Liver (tissue), 9 donors: Measurements from ENCODE around the gene PPP1R26. TPM values are rescaled to one million over a fixed set of nuclear protein-coding genes. Genes with fewer than 3 reads are reported as not detected.

ENCODE experiments used
- DNase-seq: peaks from one replicate; pipeline ENCODE4 v3.0.0-alpha.2; 2017; ENCODE audit warnings: low spot score
- H3K27ac ChIP-seq, 2 donors: one replicate each; pipeline ENCODE4 v1.7.0; 2013; ENCODE audit warnings: inconsistent platforms in 2 of 2, low read length in 2 of 2, control low read depth in 1 of 2, low read depth in 1 of 2, mild to moderate bottlenecking in 1 of 2
- H3K27me3 ChIP-seq, 4 donors: one replicate each; pipeline versions ENCODE4 v1.6.1 to v1.7.0; 2013; ENCODE audit warnings: low read length in 3 of 4, inconsistent platforms in 1 of 4, mild to moderate bottlenecking in 1 of 4, moderate library complexity in 1 of 4; ENCODE audit not compliant: control insufficient read depth in 4 of 4, insufficient read depth in 4 of 4
- H3K36me3 ChIP-seq, 4 donors: one replicate each; pipeline versions ENCODE4 v1.6.1 to v1.7.0; 2013; ENCODE audit warnings: low read length in 3 of 4, mild to moderate bottlenecking in 3 of 4, low read depth in 1 of 4, moderate library complexity in 1 of 4; ENCODE audit not compliant: control insufficient read depth in 4 of 4, insufficient read depth in 3 of 4
- H3K4me1 ChIP-seq, 4 donors: one replicate each; pipeline versions ENCODE4 v1.6.1 to v1.7.0; 2013; ENCODE audit warnings: low read length in 3 of 4, mild to moderate bottlenecking in 3 of 4, moderate library complexity in 1 of 4; ENCODE audit not compliant: control insufficient read depth in 4 of 4, insufficient read depth in 4 of 4
- H3K4me3 ChIP-seq, 3 donors: one replicate each; pipeline versions ENCODE4 v1.6.1 to v1.7.0; 2013; ENCODE audit warnings: low read length in 3 of 3, control low read depth in 1 of 3, low read depth in 1 of 3, mild to moderate bottlenecking in 1 of 3
- H3K9ac ChIP-seq, 2 donors: one replicate each; pipeline ENCODE4 v1.7.0; 2013; ENCODE audit warnings: low read length in 2 of 2, mild to moderate bottlenecking in 2 of 2, moderate library complexity in 2 of 2, control low read depth in 1 of 2, low read depth in 1 of 2
- H3K9me3 ChIP-seq, 4 donors: one replicate each; pipeline versions ENCODE4 v1.6.1 to v1.7.0; 2013; ENCODE audit warnings: low read length in 3 of 4; ENCODE audit not compliant: control insufficient read depth in 4 of 4
- ATF3 ChIP-seq: IDR thresholded peaks from 2 replicates; pipeline ENCODE4 v1.6.1; 2016; ENCODE audit warnings: antibody characterized with exemption
- CTCF ChIP-seq: fragments of 150-350 bp; IDR thresholded peaks from 2 replicates; pipeline ENCODE4 v1.5.1; 2017; ENCODE audit warnings: improper control_type of control experiment, low read depth, low read length; ENCODE audit not compliant: missing input control
- EGR1 ChIP-seq, 2 donors: IDR thresholded peaks; 2 replicates each; pipeline ENCODE4 v1.6.1; 2016 to 2018; ENCODE audit warnings: antibody characterized with exemption in 2 of 2, low read depth in 2 of 2
- FOXA1 ChIP-seq: IDR thresholded peaks from 2 replicates; pipeline ENCODE4 v1.6.1; 2016; ENCODE audit warnings: antibody characterized with exemption
- FOXA2 ChIP-seq: IDR thresholded peaks from 2 replicates; pipeline ENCODE4 v1.6.1; 2016; ENCODE audit warnings: antibody characterized with exemption
- HNF4A ChIP-seq, 2 donors: conservative IDR thresholded peaks; 2 replicates each; pipeline ENCODE4 v1.6.1; 2016; ENCODE audit warnings: antibody characterized with exemption in 2 of 2, mild to moderate bottlenecking in 2 of 2
- HNF4G ChIP-seq: IDR thresholded peaks from 2 replicates; pipeline ENCODE4 v1.6.1; 2016; ENCODE audit warnings: antibody characterized with exemption
- NR2F2 ChIP-seq: IDR thresholded peaks from 2 replicates; pipeline ENCODE4 v1.6.1; 2016; ENCODE audit warnings: antibody characterized with exemption
- RAD21 ChIP-seq, 2 donors: IDR thresholded peaks; 2 replicates each; pipeline ENCODE4 v1.6.1; 2016; ENCODE audit warnings: antibody characterized with exemption in 2 of 2, mild to moderate bottlenecking in 2 of 2
- RXRA ChIP-seq, 2 donors: IDR thresholded peaks; 2 replicates each; pipeline ENCODE4 v1.6.1; 2017 to 2018; ENCODE audit warnings: antibody characterized with exemption in 2 of 2, mild to moderate bottlenecking in 1 of 2
- SP1 ChIP-seq: IDR thresholded peaks from 2 replicates; pipeline ENCODE4 v1.6.1; 2018; ENCODE audit warnings: antibody characterized with exemption, mild to moderate bottlenecking
- YY1 ChIP-seq: IDR thresholded peaks from 2 replicates; pipeline ENCODE4 v1.6.1; 2016; ENCODE audit warnings: antibody characterized with exemption, mild to moderate bottlenecking
- WGBS: extraction: QIAGEN DNeasy Blood & Tissue Kit; methylation state at CpG from one replicate; pipeline ENCODE4 v1.1.7; 2013; 5-methylcytosine and 5-hydroxymethylcytosine counted together
- polyA plus RNA-seq, 2 donors: library from polyadenylated mRNA; stranded (reverse) in 1 of 2; unstranded in 1 of 2; fragments of 200-250 nt in 1 of 2; fragments of >200 nt in 1 of 2; fragmentation: Nextera tagmentation in 1 of 2; extraction: Ambion mirVana in 1 of 2; gene quantifications; one replicate each; pipeline versions ENCODE4 v1.2.1 to v1.2.3, GENCODE V29; 2013 to 2015
- total RNA-seq, 2 donors: library from RNA; depleted of rRNA; stranded (reverse); fragments of >200 nt; gene quantifications; one replicate each; pipeline ENCODE4 v1.2.3, GENCODE V29; 2014
- TF ChIP-seq, protein P1 (sequence below): IDR thresholded peaks from 2 replicates; pipeline ENCODE4 v1.6.1; 2016; ENCODE audit warnings: antibody characterized with exemption, mild to moderate bottlenecking
- TF ChIP-seq, protein P2 (sequence below): IDR thresholded peaks from 2 replicates; pipeline ENCODE4 v1.6.1; 2016; ENCODE audit warnings: antibody characterized with exemption
- donor health status: healthy.
- donor health status: healthy.
- donor health status: healthy.
- donor health status: healthy.
- donor health status: healthy.

PPP1R26 gene
- total and polyA plus RNA-seq, 4 donors = 1.5 to 9.5 (median 4.2) TPM

DNA sequence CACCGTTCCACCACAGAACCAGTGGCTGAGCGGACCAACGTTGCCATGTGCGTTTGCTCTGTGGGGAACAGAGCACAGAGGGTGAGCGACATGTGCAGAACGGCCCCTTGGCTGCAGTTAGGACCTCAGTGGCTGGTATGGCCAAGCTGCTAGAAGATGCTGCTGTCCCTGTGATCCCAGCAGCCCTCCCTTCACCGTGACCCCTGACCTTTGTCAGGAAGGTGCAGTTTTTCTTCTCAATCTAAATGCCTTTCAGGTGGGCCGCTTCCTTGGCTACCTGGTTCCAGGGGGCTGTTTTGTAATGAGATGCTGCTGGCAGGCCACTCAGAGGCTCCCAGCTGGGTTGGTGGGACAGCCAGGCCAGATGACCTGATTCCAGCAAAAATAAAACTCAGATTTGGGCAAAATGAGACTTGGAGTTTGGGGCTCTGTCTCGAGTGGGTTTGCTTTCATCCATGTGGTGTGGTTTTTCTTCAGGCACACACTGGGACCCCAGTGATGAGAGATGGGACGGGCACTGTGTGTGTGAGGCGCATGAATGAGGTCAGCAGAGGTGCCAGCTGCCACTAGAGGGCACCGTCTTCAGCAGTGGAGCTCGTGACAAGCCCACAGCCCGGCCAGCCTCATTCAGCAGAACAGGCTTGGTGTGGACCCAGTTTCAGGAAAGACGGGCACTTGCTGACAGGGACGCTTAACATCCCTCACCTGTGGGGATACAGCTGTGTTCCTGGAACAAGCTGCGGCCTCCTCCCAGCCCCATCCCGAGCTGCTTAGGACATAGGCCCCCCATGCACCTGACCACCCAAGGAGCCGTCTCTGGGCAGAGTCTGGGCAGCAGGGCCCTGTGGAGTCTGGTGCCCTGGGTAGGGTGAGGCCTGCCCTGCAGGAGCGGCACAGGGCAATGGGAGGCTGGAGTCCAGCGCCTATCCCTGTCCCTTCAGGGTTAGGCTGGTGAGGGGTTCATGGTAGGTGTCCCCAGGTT is 25.0 kb downstream of the PPP1R26 start:
- peak; percentile 62 for TF ChIP-seq CTCF
- TF ChIP-seq, protein P1, sequence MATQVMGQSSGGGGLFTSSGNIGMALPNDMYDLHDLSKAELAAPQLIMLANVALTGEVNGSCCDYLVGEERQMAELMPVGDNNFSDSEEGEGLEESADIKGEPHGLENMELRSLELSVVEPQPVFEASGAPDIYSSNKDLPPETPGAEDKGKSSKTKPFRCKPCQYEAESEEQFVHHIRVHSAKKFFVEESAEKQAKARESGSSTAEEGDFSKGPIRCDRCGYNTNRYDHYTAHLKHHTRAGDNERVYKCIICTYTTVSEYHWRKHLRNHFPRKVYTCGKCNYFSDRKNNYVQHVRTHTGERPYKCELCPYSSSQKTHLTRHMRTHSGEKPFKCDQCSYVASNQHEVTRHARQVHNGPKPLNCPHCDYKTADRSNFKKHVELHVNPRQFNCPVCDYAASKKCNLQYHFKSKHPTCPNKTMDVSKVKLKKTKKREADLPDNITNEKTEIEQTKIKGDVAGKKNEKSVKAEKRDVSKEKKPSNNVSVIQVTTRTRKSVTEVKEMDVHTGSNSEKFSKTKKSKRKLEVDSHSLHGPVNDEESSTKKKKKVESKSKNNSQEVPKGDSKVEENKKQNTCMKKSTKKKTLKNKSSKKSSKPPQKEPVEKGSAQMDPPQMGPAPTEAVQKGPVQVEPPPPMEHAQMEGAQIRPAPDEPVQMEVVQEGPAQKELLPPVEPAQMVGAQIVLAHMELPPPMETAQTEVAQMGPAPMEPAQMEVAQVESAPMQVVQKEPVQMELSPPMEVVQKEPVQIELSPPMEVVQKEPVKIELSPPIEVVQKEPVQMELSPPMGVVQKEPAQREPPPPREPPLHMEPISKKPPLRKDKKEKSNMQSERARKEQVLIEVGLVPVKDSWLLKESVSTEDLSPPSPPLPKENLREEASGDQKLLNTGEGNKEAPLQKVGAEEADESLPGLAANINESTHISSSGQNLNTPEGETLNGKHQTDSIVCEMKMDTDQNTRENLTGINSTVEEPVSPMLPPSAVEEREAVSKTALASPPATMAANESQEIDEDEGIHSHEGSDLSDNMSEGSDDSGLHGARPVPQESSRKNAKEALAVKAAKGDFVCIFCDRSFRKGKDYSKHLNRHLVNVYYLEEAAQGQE = no peak
- TF ChIP-seq RAD21 (IDR thresholded peaks at IDR 0.05) = peak; percentile 21 to 58
- no peak for TF ChIP-seq SP1
- no peak for TF ChIP-seq FOXA1
- H3K4me3 ChIP-seq = no peak overlapping the region
- no peaks in the 10 kb centered on the region for H3K27me3 ChIP-seq
- H3K27ac ChIP-seq = no peak overlapping the region
- WGBS = 73% methylated on average over 21 of the region's 21 CpGs
- H3K9me3 ChIP-seq = no peaks in the 10 kb centered on the region
- H3K4me1 ChIP-seq = peaks cover 2 to 26% (median 17%) of the 10 kb centered on the region in 4 donors
- no peak overlapping the region for H3K9ac ChIP-seq
- no peak for DNase-seq
- H3K36me3 ChIP-seq = peaks cover 3 to 23% (median 9%) of the 10 kb centered on the region in 4 donors

DNA sequence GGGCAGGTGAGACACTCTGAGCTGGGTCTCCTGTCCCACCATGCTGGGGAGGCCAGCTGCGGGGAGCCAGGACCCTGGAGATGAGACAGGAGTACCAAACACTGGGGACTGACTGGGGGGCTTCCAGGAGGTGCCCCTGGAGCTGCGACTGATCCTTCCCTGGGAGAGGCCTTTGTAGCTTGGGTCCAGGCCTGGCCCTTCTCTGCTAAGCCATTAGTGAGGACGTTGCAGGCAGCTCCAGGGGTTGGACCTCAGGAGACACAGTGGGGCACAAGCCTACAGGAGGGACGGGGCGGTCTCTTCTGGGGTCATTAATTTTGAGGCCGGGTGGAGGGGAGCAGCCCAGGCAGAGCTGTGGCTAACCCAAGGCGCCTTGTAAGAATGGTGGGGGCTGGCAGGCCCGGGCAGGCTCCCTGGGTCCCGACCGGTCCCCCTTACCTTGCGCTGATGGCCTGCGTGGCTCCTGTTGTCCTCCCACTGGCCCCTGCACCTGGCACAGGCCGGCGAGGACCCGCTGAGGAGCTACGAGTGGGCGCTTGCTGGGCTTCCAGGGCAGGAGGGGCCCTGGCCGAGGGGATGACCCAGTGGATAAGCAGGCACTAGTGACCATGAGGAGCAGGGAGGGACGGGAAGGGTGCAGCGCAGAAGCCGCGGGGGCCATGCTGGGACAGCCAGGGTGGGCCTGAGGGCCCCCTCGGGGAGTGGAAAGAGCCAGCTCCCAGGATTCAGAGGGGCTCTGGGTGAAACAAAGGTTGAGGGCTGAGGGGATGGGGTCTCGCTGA is 26.0 kb downstream of the PPP1R26 start:
- Histone ChIP-seq H3K9ac (no peak overlapping the region), H3K4me3 (no peak overlapping the region), H3K36me3 (peaks cover 3 to 23% (median 9%) of the 10 kb centered on the region in 4 donors), H3K4me1 (peaks cover 2 to 17% (median 11%) of the 10 kb centered on the region in 4 donors), H3K27ac (no peak overlapping the region), H3K9me3 (no peaks in the 10 kb centered on the region), H3K27me3 (no peaks in the 10 kb centered on the region)
- no peak for DNase-seq
- 93% methylated on average over 24 of the region's 24 CpGs for WGBS
- TF ChIP-seq FOXA1 = no peak
- no peak for TF ChIP-seq FOXA2
- TF ChIP-seq RXRA (IDR thresholded peaks at IDR 0.05) = no peak
- TF ChIP-seq CTCF = no peak
- no peak for TF ChIP-seq SP1
- TF ChIP-seq, protein P2, sequence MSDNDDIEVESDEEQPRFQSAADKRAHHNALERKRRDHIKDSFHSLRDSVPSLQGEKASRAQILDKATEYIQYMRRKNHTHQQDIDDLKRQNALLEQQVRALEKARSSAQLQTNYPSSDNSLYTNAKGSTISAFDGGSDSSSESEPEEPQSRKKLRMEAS = no peak
- TF ChIP-seq ATF3 = no peak
- no peak for TF ChIP-seq RAD21 (IDR thresholded peaks at IDR 0.05)
- TF ChIP-seq HNF4A (conservative IDR thresholded peaks at IDR 0.05) = no peak
- TF ChIP-seq EGR1 (IDR thresholded peaks at IDR 0.05; ENCODE audit: low read depth in 2 of 2) = no peak
- TF ChIP-seq, protein P1 = no peak
- TF ChIP-seq YY1 = no peak
- no peak for TF ChIP-seq HNF4G
- no peak for TF ChIP-seq NR2F2
